T-helper 1 cell treated with Interleukin-12 subunit alpha and Interleukin-12 subunit beta and Interleukin-4 antibody, amounts not matched to agents 30 μg/mL and 1 μg/mL, for 36 hours (primary cell): ENCODE results near the gene SEL1L3.

Source experiments
- H3K27ac Mint-ChIP-seq: one replicate; pipeline ENCODE4 v1.8.0; 2021; ENCODE audit warnings: mild to moderate bottlenecking, mixed read lengths
- H3K27me3 Mint-ChIP-seq: one replicate; pipeline ENCODE4 v1.8.0; 2021; ENCODE audit warnings: low read depth, mixed read lengths
- H3K36me3 Mint-ChIP-seq: one replicate; pipeline ENCODE4 v1.8.0; 2021; ENCODE audit warnings: low read depth, mixed read lengths
- H3K4me1 Mint-ChIP-seq: one replicate; pipeline ENCODE4 v1.8.0; 2021; ENCODE audit warnings: low read depth, mixed read lengths
- H3K4me3 Mint-ChIP-seq: one replicate; pipeline ENCODE4 v1.8.0; 2021; ENCODE audit warnings: mild to moderate bottlenecking, moderate library complexity, mixed read lengths
- H3K9me3 Mint-ChIP-seq: one replicate; pipeline ENCODE4 v1.8.0; 2021; ENCODE audit warnings: mixed read lengths

SEL1L3 gene

DNA sequence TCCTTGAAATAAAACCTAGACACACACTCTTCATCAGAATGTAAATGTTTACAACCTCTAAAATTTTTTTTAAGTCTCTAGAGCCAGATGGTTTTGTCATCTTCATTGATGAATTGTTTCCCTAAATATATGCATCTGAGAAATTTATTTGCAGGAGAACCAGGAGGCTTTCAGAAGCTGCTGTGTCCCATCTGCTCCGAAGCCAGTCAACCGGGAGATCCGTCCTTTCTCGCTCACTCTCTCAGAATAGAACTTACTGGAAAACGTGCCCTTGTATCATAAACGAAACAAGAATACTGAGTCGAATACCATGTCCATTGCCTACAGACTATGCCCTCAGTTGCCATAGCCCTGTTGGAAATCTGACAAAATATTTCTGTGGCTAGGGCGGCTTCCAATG, 103.7 kb downstream of the SEL1L3 start:
- no peaks in the 10 kb centered on the region for H3K4me1 Mint-ChIP-seq
- H3K9me3 Mint-ChIP-seq, result peaks cover 4% of the 10 kb centered on the region
- peaks cover 38% of the 10 kb centered on the region for H3K36me3 Mint-ChIP-seq
- H3K27ac Mint-ChIP-seq, result no peak overlapping the region
- no peaks in the 10 kb centered on the region for H3K27me3 Mint-ChIP-seq
- no peak overlapping the region for H3K4me3 Mint-ChIP-seq

GRCh38 chr4:25757452-25757851, 105.3 kb downstream of the SEL1L3 start:
- Mint-ChIP-seq H3K36me3 (peaks cover 30% of the 10 kb centered on the region), H3K4me1 (no peaks in the 10 kb centered on the region)

DNA sequence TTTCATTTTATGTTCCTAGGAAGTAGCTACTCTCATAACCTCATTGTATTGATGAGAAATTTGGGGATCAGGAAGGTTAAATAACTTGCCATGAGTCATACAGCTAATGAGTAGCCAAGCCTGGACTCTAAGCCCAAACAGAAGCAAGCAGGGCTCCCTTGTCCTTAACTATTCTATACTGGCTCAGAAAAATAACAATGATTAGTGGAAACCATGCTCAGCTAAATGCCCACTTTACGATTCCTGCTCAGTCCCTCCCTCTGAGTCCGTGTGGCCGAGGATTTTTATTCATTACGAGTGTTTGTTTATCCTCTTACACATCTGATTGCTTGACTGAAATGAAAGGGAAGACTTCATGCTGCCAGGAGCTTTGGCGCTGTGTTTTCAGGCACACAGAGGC, 106.3 kb downstream of the SEL1L3 start:
- H3K4me3 Mint-ChIP-seq, result no peak overlapping the region
- H3K9me3 Mint-ChIP-seq, result peaks cover 4% of the 10 kb centered on the region
- no peak overlapping the region for H3K27ac Mint-ChIP-seq
- no peaks in the 10 kb centered on the region for H3K27me3 Mint-ChIP-seq
- peaks cover 28% of the 10 kb centered on the region for H3K36me3 Mint-ChIP-seq
- no peaks in the 10 kb centered on the region for H3K4me1 Mint-ChIP-seq

More at GRCh38 chr4:25757452-25757851, 105.3 kb downstream of the SEL1L3 start:
- Mint-ChIP-seq H3K9me3 (peaks cover 4% of the 10 kb centered on the region), H3K4me3 (no peak overlapping the region), H3K27ac (no peak overlapping the region), H3K27me3 (no peaks in the 10 kb centered on the region)

DNA sequence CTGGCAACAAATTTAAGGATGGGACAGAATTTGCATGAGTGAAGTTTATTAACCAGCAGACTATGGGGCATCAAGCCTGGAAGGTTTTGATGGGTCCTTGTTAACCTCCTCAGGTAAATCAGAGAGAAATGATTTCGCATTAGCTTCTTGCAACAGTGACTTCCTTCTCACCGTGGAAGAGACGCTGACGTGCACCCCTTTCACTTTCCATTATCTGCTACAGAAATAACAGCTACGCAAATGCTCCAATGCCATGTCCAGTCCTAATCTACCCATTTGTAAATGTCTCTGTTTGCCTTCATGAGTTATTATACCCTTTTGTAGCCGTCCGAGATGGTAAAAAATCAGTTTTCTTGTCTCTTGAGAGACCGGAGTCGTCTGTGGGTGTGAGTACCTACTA, 106.9 kb downstream of the SEL1L3 start:
- no peak overlapping the region for H3K4me3 Mint-ChIP-seq
- no peak overlapping the region for H3K27ac Mint-ChIP-seq
- H3K36me3 Mint-ChIP-seq, result peaks cover 24% of the 10 kb centered on the region
- peaks cover 4% of the 10 kb centered on the region for H3K9me3 Mint-ChIP-seq
- no peaks in the 10 kb centered on the region for H3K27me3 Mint-ChIP-seq
- no peaks in the 10 kb centered on the region for H3K4me1 Mint-ChIP-seq

DNA sequence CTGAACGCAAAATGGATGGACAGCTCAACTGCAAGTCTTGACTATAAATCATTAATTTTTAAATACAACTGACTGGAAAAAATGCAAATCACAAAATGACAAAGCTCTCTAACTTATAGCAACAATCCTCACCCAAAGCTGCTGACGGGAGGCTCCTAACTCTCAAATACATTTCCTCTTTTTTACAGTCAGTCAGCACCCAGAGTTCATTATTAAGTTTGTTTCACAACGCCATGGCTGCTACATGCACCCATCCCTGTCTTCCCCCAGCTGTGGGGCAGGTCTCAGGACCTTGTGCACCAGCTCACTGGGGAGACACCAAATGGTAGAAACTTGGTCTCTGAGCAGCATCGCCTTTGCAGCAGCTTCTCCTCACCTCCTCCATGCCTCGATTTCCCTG, 109.5 kb downstream of the SEL1L3 start:
- Mint-ChIP-seq H3K4me1 (no peaks in the 10 kb centered on the region), H3K27me3 (no peaks in the 10 kb centered on the region), H3K36me3 (peaks cover 6% of the 10 kb centered on the region), H3K27ac (no peak overlapping the region), H3K9me3 (no peaks in the 10 kb centered on the region), H3K4me3 (no peak overlapping the region)

DNA sequence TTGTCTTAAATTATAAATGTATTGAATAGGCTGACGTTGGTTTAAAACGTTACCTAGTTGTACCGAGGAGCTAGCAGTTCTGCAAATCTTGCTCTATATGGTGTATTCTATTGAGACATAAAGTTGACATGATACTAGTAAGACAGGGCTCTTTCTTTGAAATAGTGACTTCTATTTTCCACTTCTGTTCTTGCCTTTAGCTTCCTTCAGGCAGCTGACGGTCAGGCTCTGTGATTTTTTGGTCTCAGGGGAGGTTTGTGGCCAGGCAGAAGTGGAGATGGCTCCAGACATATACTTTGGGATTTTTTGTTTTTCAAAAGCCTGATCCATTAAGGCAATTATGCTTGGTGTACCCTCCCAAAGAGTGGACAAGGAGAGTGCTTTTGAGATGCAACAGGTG, 111.9 kb downstream of the SEL1L3 start:
- no peaks in the 10 kb centered on the region for H3K27me3 Mint-ChIP-seq
- H3K4me1 Mint-ChIP-seq, result no peaks in the 10 kb centered on the region
- no peak overlapping the region for H3K27ac Mint-ChIP-seq
- peaks cover 2% of the 10 kb centered on the region for H3K36me3 Mint-ChIP-seq
- no peak overlapping the region for H3K4me3 Mint-ChIP-seq
- no peaks in the 10 kb centered on the region for H3K9me3 Mint-ChIP-seq

DNA sequence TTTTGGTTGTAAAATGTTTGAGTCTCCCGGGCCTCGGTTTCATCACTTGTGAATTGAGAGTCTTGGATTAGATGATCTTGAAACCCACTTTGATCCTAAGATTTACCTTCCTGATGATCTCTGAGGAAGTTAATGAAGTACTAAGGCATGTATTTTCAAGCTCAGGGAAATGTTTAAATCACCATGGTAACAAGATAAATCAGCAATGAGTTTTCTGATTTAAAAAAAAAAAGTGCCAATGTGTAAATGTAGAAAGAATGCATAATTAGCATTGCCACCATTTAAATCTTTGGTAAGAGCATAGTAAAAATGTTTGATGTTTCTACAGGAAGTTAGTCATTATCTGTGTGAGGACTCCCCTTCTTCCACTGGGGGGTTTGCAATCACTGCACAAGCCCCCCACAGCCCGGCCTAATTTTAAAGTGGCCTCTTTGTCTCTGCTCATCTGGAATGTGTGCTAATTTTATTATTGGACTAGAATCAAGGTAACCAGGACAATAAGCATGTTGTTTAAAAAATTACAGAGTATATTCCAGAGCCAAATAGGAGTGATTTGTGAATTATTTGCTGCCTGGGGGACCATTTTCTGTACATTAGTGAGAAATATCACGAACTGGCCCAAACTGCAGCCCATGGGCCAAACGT, 113.5 kb downstream of the SEL1L3 start:
- no peak overlapping the region for H3K4me3 Mint-ChIP-seq
- H3K27ac Mint-ChIP-seq, result no peak overlapping the region
- H3K9me3 Mint-ChIP-seq, result no peaks in the 10 kb centered on the region
- H3K27me3 Mint-ChIP-seq, result no peaks in the 10 kb centered on the region
- no peaks in the 10 kb centered on the region for H3K4me1 Mint-ChIP-seq
- H3K36me3 Mint-ChIP-seq, result peaks cover 4% of the 10 kb centered on the region

GRCh38 chr4:25743971-25744370, 118.8 kb downstream of the SEL1L3 start:
- no peak overlapping the region for H3K27ac Mint-ChIP-seq
- H3K9me3 Mint-ChIP-seq, result no peaks in the 10 kb centered on the region
- no peak overlapping the region for H3K4me3 Mint-ChIP-seq
- H3K27me3 Mint-ChIP-seq, result no peaks in the 10 kb centered on the region
- peaks cover 2% of the 10 kb centered on the region for H3K36me3 Mint-ChIP-seq
- no peaks in the 10 kb centered on the region for H3K4me1 Mint-ChIP-seq

GRCh38 chr4:25729564-25729963, 133.2 kb downstream of the SEL1L3 start:
- no peaks in the 10 kb centered on the region for H3K9me3 Mint-ChIP-seq
- H3K4me3 Mint-ChIP-seq, result no peak overlapping the region
- H3K4me1 Mint-ChIP-seq, result no peaks in the 10 kb centered on the region
- H3K36me3 Mint-ChIP-seq, result no peaks in the 10 kb centered on the region
- H3K27me3 Mint-ChIP-seq, result no peaks in the 10 kb centered on the region
- H3K27ac Mint-ChIP-seq, result no peak overlapping the region

- H3K4me3 Mint-ChIP-seq, result no peak overlapping the region
- no peaks in the 10 kb centered on the region for H3K9me3 Mint-ChIP-seq
- no peaks in the 10 kb centered on the region for H3K36me3 Mint-ChIP-seq
- H3K27ac Mint-ChIP-seq, result no peak overlapping the region
- H3K27me3 Mint-ChIP-seq, result no peaks in the 10 kb centered on the region
- no peaks in the 10 kb centered on the region for H3K4me1 Mint-ChIP-seq
Observed at GRCh38 chr4:25728886-25729285, 133.9 kb downstream of the SEL1L3 start.

GRCh38 chr4:25727711-25728493, 134.9 kb downstream of the SEL1L3 start:
- Mint-ChIP-seq H3K27me3 (no peaks in the 10 kb centered on the region), H3K4me3 (no peak overlapping the region), H3K4me1 (no peaks in the 10 kb centered on the region), H3K9me3 (no peaks in the 10 kb centered on the region), H3K27ac (no peak overlapping the region), H3K36me3 (no peaks in the 10 kb centered on the region)

DNA sequence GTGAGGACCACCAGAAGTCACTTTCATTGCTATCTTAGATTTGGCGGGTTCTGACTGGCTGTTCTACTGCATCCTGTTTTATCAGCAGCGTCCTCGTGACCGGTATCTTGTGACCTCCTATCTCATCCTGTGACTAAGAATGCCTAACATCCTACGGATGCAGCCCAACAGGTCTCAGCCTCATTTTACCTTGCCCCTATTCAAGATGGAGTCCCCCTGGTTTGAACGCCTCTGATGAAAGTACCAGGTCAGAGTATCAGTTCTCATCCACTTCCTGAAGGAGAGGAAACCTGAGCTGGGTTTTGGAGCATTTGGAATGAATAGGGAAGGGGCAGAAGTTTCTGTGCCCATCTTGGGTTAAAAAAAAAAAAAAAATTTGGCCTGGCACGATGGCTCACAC, 136.9 kb downstream of the SEL1L3 start:
- Mint-ChIP-seq H3K4me1 (no peaks in the 10 kb centered on the region), H3K36me3 (no peaks in the 10 kb centered on the region), H3K9me3 (no peaks in the 10 kb centered on the region), H3K27ac (no peak overlapping the region), H3K27me3 (no peaks in the 10 kb centered on the region), H3K4me3 (no peak overlapping the region)

DNA sequence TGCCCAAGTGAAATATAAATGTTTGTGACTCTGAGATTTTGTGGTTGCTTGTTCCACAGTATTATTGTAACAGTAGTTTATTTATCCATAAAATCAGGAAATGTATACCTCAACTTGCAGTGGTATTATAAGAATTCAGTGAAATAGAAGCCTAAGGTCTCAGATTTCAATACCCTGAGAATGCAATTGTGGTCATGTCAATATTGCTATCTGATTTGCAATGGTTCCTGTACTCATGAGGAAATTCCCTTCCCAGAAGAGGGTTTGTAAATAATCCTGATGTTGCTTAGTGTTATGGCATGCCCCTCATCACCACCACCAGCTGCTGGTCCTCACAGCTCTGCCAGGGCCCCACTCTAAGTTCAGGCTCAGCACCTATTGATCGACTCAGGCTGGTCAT, 139.4 kb downstream of the SEL1L3 start:
- Mint-ChIP-seq H3K36me3 (no peaks in the 10 kb centered on the region), H3K4me3 (no peak overlapping the region), H3K27me3 (no peaks in the 10 kb centered on the region), H3K9me3 (no peaks in the 10 kb centered on the region), H3K27ac (no peak overlapping the region), H3K4me1 (no peaks in the 10 kb centered on the region)

- no peaks in the 10 kb centered on the region for H3K27me3 Mint-ChIP-seq
- no peaks in the 10 kb centered on the region for H3K4me1 Mint-ChIP-seq
- H3K36me3 Mint-ChIP-seq, result no peaks in the 10 kb centered on the region
- H3K4me3 Mint-ChIP-seq, result no peak overlapping the region
- H3K9me3 Mint-ChIP-seq, result no peaks in the 10 kb centered on the region
- no peak overlapping the region for H3K27ac Mint-ChIP-seq
Observed at GRCh38 chr4:25722964-25723363, 139.8 kb downstream of the SEL1L3 start.

DNA sequence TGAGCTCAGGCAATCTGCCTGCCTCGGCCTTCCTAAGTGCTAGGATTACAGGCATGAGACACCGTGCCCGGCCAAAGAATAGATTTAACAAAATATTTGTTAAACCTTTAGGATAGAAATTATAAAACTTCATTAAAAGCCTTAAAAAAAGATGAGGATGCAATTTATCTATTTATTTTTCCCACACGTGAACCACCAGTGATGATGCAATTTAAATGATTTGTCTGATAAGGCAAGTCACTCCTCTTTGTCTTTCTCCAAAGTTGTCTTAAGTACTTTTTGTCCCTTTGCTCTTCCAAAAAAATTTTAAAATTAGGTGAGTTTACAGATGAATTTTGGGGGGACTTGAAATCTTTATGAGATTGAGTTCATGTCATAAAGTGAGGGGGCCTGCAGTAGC, 149.0 kb downstream of the SEL1L3 start:
- Mint-ChIP-seq H3K4me3 (no peak overlapping the region), H3K4me1 (no peaks in the 10 kb centered on the region), H3K9me3 (no peaks in the 10 kb centered on the region), H3K27me3 (peaks cover 3% of the 10 kb centered on the region), H3K27ac (no peak overlapping the region), H3K36me3 (no peaks in the 10 kb centered on the region)
